Stimulated activated CD4-positive, alpha-beta T cell treated with anti-CD3 and anti-CD28 coated beads, Interleukin-15, amount 100 ng/mL, for 48 hours (primary cell): ENCODE data around the gene ZNF565.
"Not testable (repeated sequence)": the region's sequence is repeated elsewhere in the genome, so short reads cannot be mapped to it uniquely, and the experiment has no call there.

Experiments
- DNase-seq, 2 donors: peaks; one replicate each; pipeline ENCODE4 v3.0.0-alpha.2; 2020; ENCODE audit warnings: low read depth in 2 of 2

Gene ZNF565

GRCh38 chr19:36212895-36213294 is 1.6 kb downstream of the ZNF565 start:
- no peak for DNase-seq

GRCh38 chr19:36210497-36210896 is 4.0 kb downstream of the ZNF565 start:
- no peak for DNase-seq

- no peak for DNase-seq
These were observed 5.1 kb downstream of the ZNF565 start for GRCh38 chr19:36209372-36209771.

- DNase-seq, result no peak
These were observed 6.7 kb downstream of the ZNF565 start for GRCh38 chr19:36207605-36208252.

GRCh38 chr19:36203293-36203692 is 11.2 kb downstream of the ZNF565 start:
- DNase-seq, result no peak

- DNase-seq, result no peak
These were observed 12.8 kb downstream of the ZNF565 start for GRCh38 chr19:36201684-36202083.

GRCh38 chr19:36198119-36198518 is 16.3 kb downstream of the ZNF565 start:
- DNase-seq, result no peak

GRCh38 chr19:36196249-36196648 is 18.2 kb downstream of the ZNF565 start:
- no peak for DNase-seq

GRCh38 chr19:36186722-36187121 is 27.7 kb downstream of the ZNF565 start:
- DNase-seq, result not testable (repeated sequence)

- DNase-seq, result no peak
These were observed 31.2 kb downstream of the ZNF565 start for GRCh38 chr19:36183245-36183628.

- no peak for DNase-seq
These were observed 31.7 kb downstream of the ZNF565 start for GRCh38 chr19:36182612-36183244.

GRCh38 chr19:36179077-36179476 is 35.4 kb downstream of the ZNF565 start:
- DNase-seq, result not testable (repeated sequence)

- DNase-seq, result not testable (repeated sequence)
These were observed 40.6 kb downstream of the ZNF565 start for GRCh38 chr19:36173846-36174245.

GRCh38 chr19:36172852-36173251 is 41.6 kb downstream of the ZNF565 start:
- DNase-seq, result no peak

- DNase-seq, result no peak
These were observed 45.2 kb downstream of the ZNF565 start for GRCh38 chr19:36169084-36169760.

GRCh38 chr19:36163813-36164212 is 50.7 kb downstream of the ZNF565 start:
- DNase-seq, result no peak

- no peak for DNase-seq
These were observed 53.5 kb downstream of the ZNF565 start for GRCh38 chr19:36160821-36161596.

- DNase-seq, result no peak
These were observed 61.3 kb downstream of the ZNF565 start for GRCh38 chr19:36153126-36153525.

GRCh38 chr19:36152352-36153091 is 61.9 kb downstream of the ZNF565 start, which contains the start of gene COX7A1:
Gene COX7A1 (minus strand): TSS chr19:36152447. CDS start chr19:36152407, 40 bp downstream.
- DNase-seq, result no peak

GRCh38 chr19:36152019-36152351 is 62.5 kb downstream of the ZNF565 start:
- no peak for DNase-seq

GRCh38 chr19:36151144-36152018 is 63.1 kb downstream of the ZNF565 start:
- no peak for DNase-seq
